ENCODE results near the gene HSPB7.

Gene HSPB7

GRCh38 chr1:15993666-15994065 lies 24.2 kb downstream of the HSPB7 start:
- TF ChIP-seq POLR2AphosphoS5 (IDR thresholded peaks at IDR 0.05; ENCODE audit: low read depth, low read length) (no peak), FOXP2 (optimal IDR thresholded peaks at IDR 0.05; ENCODE audit: borderline replicate concordance, extremely low read depth, extremely low read length, insufficient read depth) (no peak), TAF1 (IDR thresholded peaks at IDR 0.05; ENCODE audit: borderline replicate concordance, insufficient read depth, low read length) (no peak), SIN3A (IDR thresholded peaks at IDR 0.05; ENCODE audit: borderline replicate concordance, insufficient read depth, low read length) (no peak), REST (IDR thresholded peaks at IDR 0.05; ENCODE audit: insufficient read depth in 1 of 2, low read depth in 2 of 2, low read length in 2 of 2) (no peak)

- no peak for TF ChIP-seq POLR2AphosphoS5 (IDR thresholded peaks at IDR 0.05; ENCODE audit: low read depth, low read length)
- no peak for TF ChIP-seq FOXP2 (optimal IDR thresholded peaks at IDR 0.05; ENCODE audit: borderline replicate concordance, extremely low read depth, extremely low read length, insufficient read depth)
- TF ChIP-seq TAF1 (IDR thresholded peaks at IDR 0.05; ENCODE audit: borderline replicate concordance, insufficient read depth, low read length), result no peak
- TF ChIP-seq REST (IDR thresholded peaks at IDR 0.05; ENCODE audit: insufficient read depth in 1 of 2, low read depth in 2 of 2, low read length in 2 of 2), result no peak
- no peak for TF ChIP-seq SIN3A (IDR thresholded peaks at IDR 0.05; ENCODE audit: borderline replicate concordance, insufficient read depth, low read length)
Observed at GRCh38 chr1:15992582-15993500, 25.0 kb downstream of the HSPB7 start.

- TF ChIP-seq REST (IDR thresholded peaks at IDR 0.05; ENCODE audit: insufficient read depth in 1 of 2, low read depth in 2 of 2, low read length in 2 of 2), result no peak
- TF ChIP-seq SIN3A (IDR thresholded peaks at IDR 0.05; ENCODE audit: borderline replicate concordance, insufficient read depth, low read length), result no peak
- no peak for TF ChIP-seq FOXP2 (optimal IDR thresholded peaks at IDR 0.05; ENCODE audit: borderline replicate concordance, extremely low read depth, extremely low read length, insufficient read depth)
- TF ChIP-seq TAF1 (IDR thresholded peaks at IDR 0.05; ENCODE audit: borderline replicate concordance, insufficient read depth, low read length), result no peak
- no peak for TF ChIP-seq POLR2AphosphoS5 (IDR thresholded peaks at IDR 0.05; ENCODE audit: low read depth, low read length)
Observed at GRCh38 chr1:15992187-15992553, 25.7 kb downstream of the HSPB7 start.

- TF ChIP-seq SIN3A (IDR thresholded peaks at IDR 0.05; ENCODE audit: borderline replicate concordance, insufficient read depth, low read length), result no peak
- no peak for TF ChIP-seq POLR2AphosphoS5 (IDR thresholded peaks at IDR 0.05; ENCODE audit: low read depth, low read length)
- no peak for TF ChIP-seq REST (IDR thresholded peaks at IDR 0.05; ENCODE audit: insufficient read depth in 1 of 2, low read depth in 2 of 2, low read length in 2 of 2)
- TF ChIP-seq TAF1 (IDR thresholded peaks at IDR 0.05; ENCODE audit: borderline replicate concordance, insufficient read depth, low read length), result no peak
- TF ChIP-seq FOXP2 (optimal IDR thresholded peaks at IDR 0.05; ENCODE audit: borderline replicate concordance, extremely low read depth, extremely low read length, insufficient read depth), result no peak
Observed at GRCh38 chr1:15991427-15992186, 26.2 kb downstream of the HSPB7 start.

All from PFSK-1 (cell line).